Measurements from ENCODE around the gene TULP1.
A peak's percentile ranks its signal among the peaks of the same experiment; 100 is the strongest.

The TULP1 gene

DNA sequence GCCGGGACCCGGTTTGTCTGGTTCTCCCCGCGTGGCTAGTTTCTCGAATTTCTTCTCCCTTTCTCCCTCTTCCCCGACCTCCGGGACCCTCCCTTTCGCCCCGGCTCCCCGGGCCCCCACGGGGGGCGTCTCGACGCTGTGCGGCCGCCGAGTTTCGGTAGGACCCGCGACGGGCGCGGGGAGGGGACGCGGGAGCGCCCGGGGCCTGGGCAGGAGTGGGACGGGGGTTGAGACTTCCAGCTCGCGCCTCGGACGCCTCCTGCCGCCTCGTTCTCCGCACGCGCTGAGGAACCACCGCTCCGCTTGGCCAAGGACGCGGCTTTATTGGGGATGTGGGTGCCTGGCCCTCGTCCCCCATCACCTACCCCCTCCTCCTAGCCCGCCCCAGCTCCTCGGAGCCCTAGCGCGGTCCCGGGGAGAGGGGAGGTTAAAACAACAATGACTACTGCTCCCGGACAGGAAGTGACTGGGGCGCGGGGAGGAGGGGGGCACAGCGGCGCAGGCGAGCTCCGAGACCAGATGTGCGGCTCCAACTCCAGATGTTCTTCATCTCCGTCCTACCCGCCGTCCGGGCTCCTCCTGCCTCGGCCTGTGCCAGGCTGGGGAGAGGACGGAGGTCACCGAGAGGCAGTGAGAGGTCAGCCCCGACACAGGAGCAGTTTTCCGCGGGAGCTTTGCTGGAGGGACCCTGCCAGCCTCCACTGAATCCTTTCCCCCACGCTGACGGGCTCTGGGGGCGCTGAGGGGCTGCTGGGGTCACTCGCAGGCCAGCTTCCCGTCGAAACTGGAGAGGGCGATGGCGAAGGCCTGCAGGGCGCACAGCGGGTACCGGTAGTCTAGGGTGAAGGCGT lies 14.9 kb downstream of the TULP1 start:
- DNase-seq (ENCODE audit: low read depth), result peak; percentile 86
- TF ChIP-seq, protein P1, sequence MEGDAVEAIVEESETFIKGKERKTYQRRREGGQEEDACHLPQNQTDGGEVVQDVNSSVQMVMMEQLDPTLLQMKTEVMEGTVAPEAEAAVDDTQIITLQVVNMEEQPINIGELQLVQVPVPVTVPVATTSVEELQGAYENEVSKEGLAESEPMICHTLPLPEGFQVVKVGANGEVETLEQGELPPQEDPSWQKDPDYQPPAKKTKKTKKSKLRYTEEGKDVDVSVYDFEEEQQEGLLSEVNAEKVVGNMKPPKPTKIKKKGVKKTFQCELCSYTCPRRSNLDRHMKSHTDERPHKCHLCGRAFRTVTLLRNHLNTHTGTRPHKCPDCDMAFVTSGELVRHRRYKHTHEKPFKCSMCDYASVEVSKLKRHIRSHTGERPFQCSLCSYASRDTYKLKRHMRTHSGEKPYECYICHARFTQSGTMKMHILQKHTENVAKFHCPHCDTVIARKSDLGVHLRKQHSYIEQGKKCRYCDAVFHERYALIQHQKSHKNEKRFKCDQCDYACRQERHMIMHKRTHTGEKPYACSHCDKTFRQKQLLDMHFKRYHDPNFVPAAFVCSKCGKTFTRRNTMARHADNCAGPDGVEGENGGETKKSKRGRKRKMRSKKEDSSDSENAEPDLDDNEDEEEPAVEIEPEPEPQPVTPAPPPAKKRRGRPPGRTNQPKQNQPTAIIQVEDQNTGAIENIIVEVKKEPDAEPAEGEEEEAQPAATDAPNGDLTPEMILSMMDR (IDR thresholded peaks at IDR 0.05; ENCODE audit: low read length, missing control alignments), result no peak
- H3K4me3 ChIP-seq (replicated peaks; ENCODE audit: low read depth, low read length), result peak overlapping the region; percentile 71

DNA sequence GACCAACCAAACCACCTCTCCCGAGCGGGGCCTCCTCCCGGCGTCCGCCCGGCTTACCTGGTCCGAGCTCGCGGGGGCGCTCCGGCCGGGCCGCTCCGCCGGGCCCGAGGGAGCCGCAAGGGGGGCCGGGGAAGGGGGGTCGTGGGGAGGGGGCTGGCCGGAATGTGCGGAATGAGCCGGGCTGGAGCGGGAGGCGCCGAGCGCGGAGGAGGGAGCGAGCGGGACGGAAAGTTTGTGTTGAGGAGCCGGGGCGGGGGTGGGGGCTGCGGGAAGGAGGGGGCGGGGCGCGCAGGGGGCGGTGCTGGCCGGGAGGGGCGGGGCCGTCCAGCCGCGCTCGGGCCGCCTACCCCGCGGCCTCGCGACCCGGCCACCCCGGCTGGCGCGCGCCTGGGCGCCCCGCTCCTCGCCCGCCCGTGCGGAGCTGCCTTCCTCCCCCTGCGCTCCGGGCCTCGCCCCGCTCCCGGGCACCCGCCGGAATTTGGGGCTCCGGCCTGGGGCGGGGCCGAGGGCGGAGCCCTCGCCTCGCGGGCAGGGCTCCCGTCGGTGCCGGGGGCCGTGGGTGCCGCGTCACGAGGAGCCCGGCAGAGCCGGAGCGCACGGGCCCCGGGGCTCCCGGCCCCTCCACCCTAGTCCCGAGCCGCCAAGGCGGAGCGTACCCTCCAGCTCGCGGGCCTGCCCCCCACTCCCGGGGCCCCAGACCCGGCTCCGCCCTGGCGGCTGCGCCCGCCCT lies 15.7 kb downstream of the TULP1 start, which contains the start of gene TEAD3:
Gene TEAD3, minus strand, starts transcription at position 239 of the 730 bp plus-strand sequence.
- TF ChIP-seq, protein P1 (IDR thresholded peaks at IDR 0.05; ENCODE audit: low read length, missing control alignments), result no peak
- DNase-seq (ENCODE audit: low read depth), result peak; percentile 61
- H3K4me3 ChIP-seq (replicated peaks; ENCODE audit: low read depth, low read length), result peak within 1 kb of the TSS; percentile 71

DNA sequence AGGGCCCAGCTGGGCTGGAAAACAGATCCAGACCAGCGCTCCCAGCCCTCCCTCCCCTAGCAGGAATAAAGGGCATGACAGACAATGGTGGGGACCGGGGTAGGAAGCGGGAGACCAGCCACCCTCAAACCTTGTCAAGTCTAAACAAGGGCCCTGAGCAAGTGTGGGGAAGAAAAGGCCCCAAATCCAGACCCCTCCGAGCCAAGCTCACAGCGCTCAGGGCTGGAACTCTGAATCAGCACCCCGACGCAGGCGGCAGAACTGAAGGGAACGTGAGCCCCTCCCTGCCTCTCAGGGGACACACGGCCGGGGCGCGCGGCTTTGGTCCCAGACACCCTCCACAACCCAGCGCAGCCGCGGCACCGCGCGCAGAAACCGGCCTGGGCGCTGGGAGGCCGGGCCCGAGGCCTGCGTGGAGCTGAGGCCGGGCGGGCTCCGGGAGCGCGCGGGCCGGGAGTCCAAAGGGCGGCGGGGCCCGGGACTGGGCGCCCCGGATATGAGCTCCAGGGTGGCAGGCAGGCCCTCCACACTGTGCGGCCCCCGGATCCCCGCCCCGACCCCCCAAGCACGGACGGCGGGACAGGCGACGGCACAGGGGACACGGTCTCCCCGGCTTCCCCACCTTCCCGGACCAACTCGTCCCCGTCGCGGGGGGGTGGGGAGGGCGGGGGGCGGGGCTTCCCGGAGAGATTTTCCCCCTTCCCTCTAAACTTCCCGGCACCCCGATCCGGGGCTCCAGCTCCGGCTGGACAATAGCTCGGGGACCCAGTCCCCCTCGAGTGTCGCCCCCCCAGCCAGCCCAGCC lies 16.5 kb downstream of the TULP1 start:
- DNase-seq (ENCODE audit: low read depth), result no peak
- peak overlapping the region; percentile 71 for H3K4me3 ChIP-seq (replicated peaks; ENCODE audit: low read depth, low read length)
- TF ChIP-seq, protein P1 (IDR thresholded peaks at IDR 0.05; ENCODE audit: low read length, missing control alignments), result no peak

DNA sequence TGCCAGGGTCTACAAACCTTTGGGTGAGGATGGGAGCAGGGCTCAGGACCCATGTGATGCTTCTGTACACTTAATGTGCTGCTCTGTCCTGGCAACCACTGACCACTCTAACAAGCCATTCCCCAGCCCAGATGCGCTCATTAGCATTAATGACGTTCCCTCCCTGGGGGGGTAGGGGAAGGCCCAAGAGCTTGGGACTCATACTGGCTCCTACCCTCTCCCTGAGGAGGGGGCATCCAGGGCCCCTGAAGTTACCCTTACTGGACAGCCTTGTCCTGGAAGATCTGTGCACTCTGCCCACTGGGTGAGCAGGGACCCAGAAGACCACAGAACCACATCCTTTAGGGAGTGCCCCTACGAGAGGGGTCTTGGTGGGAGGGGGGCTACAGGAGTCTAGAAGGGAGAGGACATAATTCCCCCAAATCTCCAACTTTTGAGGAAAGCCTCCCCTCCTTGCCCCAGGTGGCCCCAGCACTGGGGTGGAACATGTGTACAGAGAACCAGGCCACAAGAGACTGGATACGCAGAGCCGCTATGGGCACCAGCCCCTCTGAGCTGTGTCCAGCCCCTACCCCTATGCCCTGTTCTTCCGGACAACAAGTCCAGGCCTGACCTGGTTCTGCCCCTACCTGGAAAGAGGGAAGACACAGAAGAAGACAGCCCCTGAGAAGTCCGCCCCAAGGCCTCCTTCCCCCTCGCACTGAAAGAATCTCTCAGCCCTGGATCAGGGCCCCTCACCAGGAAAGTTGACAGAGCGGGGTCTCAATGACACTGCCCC lies 17.2 kb downstream of the TULP1 start:
- TF ChIP-seq, protein P1 (IDR thresholded peaks at IDR 0.05; ENCODE audit: low read length, missing control alignments), result no peak
- peak overlapping the region; percentile 71 for H3K4me3 ChIP-seq (replicated peaks; ENCODE audit: low read depth, low read length)
- no peak for DNase-seq (ENCODE audit: low read depth)

DNA sequence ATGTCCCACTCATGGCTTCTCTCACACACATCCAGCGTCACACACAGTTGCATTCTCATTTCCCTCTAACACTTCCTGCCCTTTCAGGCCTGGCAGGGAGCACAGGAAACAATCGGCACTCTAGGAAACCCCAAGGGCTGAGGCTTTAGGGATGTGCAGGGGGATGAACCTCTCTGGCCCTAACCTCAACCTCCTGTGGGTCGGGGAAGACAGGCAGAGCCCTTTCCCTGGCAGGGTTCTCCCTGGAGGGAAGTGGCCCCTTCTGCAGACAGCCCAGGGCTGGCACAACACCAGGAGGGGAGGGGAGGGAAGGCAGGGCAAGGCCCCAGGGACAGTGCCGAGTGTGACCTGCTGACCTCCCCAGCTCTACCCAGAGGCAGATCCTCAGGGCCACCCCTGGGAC lies 18.5 kb downstream of the TULP1 start:
- TF ChIP-seq, protein P1 (IDR thresholded peaks at IDR 0.05; ENCODE audit: low read length, missing control alignments), result no peak
- DNase-seq (ENCODE audit: low read depth), result peak; percentile 55
- peak overlapping the region; percentile 24 for H3K4me3 ChIP-seq (replicated peaks; ENCODE audit: low read depth, low read length)

Measured in fibroblast of pulmonary artery (primary cell).